Measurements from ENCODE around the gene HDX. TPM values are rescaled to one million over a fixed set of nuclear protein-coding genes. Genes with fewer than 3 reads are reported as not detected.

The HDX gene
- total and polyA plus RNA-seq, 2 experiments from 2014 or later, result 15.3 to 16.3 TPM

DNA sequence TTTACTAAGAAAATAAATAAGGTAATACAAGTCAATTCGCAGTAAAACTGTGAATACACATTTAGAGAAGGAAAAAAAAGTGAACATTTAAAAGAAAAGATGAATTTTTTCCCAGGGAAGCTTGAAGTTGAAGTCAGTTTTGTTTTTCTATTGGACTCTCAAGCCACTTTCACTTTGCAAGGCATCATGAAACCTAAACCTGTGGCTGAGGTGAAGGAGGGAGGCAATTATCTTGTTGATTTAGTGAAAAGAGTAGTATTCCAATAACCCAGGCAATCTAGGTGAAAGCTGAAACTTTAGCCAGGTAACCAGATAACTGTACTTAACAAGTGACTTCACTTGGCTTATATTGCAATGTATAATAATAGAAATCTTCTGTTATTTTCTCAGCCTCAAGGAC is 138.6 kb downstream of the HDX start:
- no peak overlapping the region for H3K4me3 Mint-ChIP-seq
- peak overlapping the region; percentile 72 for H3K27ac Mint-ChIP-seq
- H3K4me1 Mint-ChIP-seq, result peaks cover 14% of the 10 kb centered on the region; the same call in 2 of the 3 replicates
- Histone ChIP-seq H4K20me1 (replicated peaks; ENCODE audit: insufficient read depth) (no peaks in the 10 kb centered on the region), H3K4me2 (0 out of 2 replicates have a peak overlapping the region, but pooled peaks have one; percentile 36), H3K36me3 (ENCODE audit: insufficient read depth) (no peaks in the 10 kb centered on the region), H3K4me1 (ENCODE audit: insufficient read depth) (peaks cover 17% of the 10 kb centered on the region), H2AFZ (no peak overlapping the region), H3K9me2 (ENCODE audit: insufficient read depth) (no peaks in the 10 kb centered on the region), H3K27ac (ENCODE audit: low read depth) (0 out of 2 replicates have a peak overlapping the region, but pooled peaks have one; percentile 62), H3F3A (replicated peaks; ENCODE audit: low read depth) (no peaks in the 10 kb centered on the region), H3K79me2 (replicated peaks; ENCODE audit: insufficient read depth) (no peaks in the 10 kb centered on the region), H3K4me3 (no peak overlapping the region), H3K27me3 (ENCODE audit: insufficient read depth) (no peaks in the 10 kb centered on the region)
- H3K36me3 Mint-ChIP-seq (ENCODE audit: low read depth), result peaks cover 5% of the 10 kb centered on the region; the same call in 1 of the 3 replicates
- H3K9me3 Mint-ChIP-seq, result peaks cover 6% of the 10 kb centered on the region; the same call in 2 of the 3 replicates
- peak; percentile 25 for DNase-seq (ENCODE audit: low spot score)
- H3K27me3 Mint-ChIP-seq (ENCODE audit: insufficient read depth, low read depth, poor library complexity), result no peaks in the 10 kb centered on the region
- TF ChIP-seq ZNF331 (CRISPR knock-in tag; IDR thresholded peaks at IDR 0.05; ENCODE audit: low read depth) (no peak), JUNB (IDR thresholded peaks at IDR 0.05; ENCODE audit: unreplicated experiment) (no peak), CREB1 (CRISPR knock-in tag; IDR thresholded peaks at IDR 0.05; ENCODE audit: low read depth) (no peak), POLR2AphosphoS5 (IDR thresholded peaks at IDR 0.05; ENCODE audit: low read depth) (no peak), NANOG (IDR thresholded peaks at IDR 0.05; ENCODE audit: borderline replicate concordance) (no peak), EZH2 (IDR thresholded peaks at IDR 0.05; ENCODE audit: low read depth, unreplicated experiment) (no peak), STAT1 (IDR thresholded peaks at IDR 0.05; ENCODE audit: unreplicated experiment) (no peak), EZH2phosphoT487 (IDR thresholded peaks at IDR 0.05; ENCODE audit: unreplicated experiment) (no peak), ZNF114 (CRISPR knock-in tag; IDR thresholded peaks at IDR 0.05) (no peak)
- TF ChIP-seq, protein P1, sequence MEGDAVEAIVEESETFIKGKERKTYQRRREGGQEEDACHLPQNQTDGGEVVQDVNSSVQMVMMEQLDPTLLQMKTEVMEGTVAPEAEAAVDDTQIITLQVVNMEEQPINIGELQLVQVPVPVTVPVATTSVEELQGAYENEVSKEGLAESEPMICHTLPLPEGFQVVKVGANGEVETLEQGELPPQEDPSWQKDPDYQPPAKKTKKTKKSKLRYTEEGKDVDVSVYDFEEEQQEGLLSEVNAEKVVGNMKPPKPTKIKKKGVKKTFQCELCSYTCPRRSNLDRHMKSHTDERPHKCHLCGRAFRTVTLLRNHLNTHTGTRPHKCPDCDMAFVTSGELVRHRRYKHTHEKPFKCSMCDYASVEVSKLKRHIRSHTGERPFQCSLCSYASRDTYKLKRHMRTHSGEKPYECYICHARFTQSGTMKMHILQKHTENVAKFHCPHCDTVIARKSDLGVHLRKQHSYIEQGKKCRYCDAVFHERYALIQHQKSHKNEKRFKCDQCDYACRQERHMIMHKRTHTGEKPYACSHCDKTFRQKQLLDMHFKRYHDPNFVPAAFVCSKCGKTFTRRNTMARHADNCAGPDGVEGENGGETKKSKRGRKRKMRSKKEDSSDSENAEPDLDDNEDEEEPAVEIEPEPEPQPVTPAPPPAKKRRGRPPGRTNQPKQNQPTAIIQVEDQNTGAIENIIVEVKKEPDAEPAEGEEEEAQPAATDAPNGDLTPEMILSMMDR (conservative IDR thresholded peaks at IDR 0.05; ENCODE audit: low read depth in 2 of 2), result no peak
- TF ChIP-seq, protein P2, sequence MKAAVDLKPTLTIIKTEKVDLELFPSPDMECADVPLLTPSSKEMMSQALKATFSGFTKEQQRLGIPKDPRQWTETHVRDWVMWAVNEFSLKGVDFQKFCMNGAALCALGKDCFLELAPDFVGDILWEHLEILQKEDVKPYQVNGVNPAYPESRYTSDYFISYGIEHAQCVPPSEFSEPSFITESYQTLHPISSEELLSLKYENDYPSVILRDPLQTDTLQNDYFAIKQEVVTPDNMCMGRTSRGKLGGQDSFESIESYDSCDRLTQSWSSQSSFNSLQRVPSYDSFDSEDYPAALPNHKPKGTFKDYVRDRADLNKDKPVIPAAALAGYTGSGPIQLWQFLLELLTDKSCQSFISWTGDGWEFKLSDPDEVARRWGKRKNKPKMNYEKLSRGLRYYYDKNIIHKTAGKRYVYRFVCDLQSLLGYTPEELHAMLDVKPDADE (IDR thresholded peaks at IDR 0.05), result no peak
- TF ChIP-seq, protein P3, sequence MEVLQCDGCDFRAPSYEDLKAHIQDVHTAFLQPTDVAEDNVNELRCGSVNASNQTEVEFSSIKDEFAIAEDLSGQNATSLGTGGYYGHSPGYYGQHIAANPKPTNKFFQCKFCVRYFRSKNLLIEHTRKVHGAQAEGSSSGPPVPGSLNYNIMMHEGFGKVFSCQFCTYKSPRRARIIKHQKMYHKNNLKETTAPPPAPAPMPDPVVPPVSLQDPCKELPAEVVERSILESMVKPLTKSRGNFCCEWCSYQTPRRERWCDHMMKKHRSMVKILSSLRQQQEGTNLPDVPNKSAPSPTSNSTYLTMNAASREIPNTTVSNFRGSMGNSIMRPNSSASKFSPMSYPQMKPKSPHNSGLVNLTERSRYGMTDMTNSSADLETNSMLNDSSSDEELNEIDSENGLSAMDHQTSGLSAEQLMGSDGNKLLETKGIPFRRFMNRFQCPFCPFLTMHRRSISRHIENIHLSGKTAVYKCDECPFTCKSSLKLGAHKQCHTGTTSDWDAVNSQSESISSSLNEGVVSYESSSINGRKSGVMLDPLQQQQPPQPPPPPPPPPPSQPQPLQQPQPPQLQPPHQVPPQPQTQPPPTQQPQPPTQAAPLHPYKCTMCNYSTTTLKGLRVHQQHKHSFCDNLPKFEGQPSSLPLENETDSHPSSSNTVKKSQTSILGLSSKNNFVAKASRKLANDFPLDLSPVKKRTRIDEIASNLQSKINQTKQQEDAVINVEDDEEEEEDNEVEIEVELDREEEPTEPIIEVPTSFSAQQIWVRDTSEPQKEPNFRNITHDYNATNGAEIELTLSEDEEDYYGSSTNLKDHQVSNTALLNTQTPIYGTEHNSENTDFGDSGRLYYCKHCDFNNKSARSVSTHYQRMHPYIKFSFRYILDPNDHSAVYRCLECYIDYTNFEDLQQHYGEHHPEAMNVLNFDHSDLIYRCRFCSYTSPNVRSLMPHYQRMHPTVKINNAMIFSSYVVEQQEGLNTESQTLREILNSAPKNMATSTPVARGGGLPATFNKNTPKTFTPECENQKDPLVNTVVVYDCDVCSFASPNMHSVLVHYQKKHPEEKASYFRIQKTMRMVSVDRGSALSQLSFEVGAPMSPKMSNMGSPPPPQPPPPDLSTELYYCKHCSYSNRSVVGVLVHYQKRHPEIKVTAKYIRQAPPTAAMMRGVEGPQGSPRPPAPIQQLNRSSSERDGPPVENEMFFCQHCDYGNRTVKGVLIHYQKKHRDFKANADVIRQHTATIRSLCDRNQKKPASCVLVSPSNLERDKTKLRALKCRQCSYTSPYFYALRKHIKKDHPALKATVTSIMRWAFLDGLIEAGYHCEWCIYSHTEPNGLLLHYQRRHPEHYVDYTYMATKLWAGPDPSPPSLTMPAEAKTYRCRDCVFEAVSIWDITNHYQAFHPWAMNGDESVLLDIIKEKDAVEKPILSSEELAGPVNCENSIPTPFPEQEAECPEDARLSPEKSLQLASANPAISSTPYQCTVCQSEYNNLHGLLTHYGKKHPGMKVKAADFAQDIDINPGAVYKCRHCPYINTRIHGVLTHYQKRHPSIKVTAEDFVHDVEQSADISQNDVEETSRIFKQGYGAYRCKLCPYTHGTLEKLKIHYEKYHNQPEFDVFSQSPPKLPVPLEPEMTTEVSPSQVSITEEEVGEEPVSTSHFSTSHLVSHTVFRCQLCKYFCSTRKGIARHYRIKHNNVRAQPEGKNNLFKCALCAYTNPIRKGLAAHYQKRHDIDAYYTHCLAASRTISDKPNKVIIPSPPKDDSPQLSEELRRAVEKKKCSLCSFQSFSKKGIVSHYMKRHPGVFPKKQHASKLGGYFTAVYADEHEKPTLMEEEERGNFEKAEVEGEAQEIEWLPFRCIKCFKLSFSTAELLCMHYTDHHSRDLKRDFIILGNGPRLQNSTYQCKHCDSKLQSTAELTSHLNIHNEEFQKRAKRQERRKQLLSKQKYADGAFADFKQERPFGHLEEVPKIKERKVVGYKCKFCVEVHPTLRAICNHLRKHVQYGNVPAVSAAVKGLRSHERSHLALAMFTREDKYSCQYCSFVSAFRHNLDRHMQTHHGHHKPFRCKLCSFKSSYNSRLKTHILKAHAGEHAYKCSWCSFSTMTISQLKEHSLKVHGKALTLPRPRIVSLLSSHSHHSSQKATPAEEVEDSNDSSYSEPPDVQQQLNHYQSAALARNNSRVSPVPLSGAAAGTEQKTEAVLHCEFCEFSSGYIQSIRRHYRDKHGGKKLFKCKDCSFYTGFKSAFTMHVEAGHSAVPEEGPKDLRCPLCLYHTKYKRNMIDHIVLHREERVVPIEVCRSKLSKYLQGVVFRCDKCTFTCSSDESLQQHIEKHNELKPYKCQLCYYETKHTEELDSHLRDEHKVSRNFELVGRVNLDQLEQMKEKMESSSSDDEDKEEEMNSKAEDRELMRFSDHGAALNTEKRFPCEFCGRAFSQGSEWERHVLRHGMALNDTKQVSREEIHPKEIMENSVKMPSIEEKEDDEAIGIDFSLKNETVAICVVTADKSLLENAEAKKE (CRISPR knock-in tag; IDR thresholded peaks at IDR 0.05), result no peak
- TF ChIP-seq, protein P4, sequence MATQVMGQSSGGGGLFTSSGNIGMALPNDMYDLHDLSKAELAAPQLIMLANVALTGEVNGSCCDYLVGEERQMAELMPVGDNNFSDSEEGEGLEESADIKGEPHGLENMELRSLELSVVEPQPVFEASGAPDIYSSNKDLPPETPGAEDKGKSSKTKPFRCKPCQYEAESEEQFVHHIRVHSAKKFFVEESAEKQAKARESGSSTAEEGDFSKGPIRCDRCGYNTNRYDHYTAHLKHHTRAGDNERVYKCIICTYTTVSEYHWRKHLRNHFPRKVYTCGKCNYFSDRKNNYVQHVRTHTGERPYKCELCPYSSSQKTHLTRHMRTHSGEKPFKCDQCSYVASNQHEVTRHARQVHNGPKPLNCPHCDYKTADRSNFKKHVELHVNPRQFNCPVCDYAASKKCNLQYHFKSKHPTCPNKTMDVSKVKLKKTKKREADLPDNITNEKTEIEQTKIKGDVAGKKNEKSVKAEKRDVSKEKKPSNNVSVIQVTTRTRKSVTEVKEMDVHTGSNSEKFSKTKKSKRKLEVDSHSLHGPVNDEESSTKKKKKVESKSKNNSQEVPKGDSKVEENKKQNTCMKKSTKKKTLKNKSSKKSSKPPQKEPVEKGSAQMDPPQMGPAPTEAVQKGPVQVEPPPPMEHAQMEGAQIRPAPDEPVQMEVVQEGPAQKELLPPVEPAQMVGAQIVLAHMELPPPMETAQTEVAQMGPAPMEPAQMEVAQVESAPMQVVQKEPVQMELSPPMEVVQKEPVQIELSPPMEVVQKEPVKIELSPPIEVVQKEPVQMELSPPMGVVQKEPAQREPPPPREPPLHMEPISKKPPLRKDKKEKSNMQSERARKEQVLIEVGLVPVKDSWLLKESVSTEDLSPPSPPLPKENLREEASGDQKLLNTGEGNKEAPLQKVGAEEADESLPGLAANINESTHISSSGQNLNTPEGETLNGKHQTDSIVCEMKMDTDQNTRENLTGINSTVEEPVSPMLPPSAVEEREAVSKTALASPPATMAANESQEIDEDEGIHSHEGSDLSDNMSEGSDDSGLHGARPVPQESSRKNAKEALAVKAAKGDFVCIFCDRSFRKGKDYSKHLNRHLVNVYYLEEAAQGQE (IDR thresholded peaks at IDR 0.05; ENCODE audit: unreplicated experiment), result no peak
- ATAC-seq, result peak; percentile 35; the same call in 1 of the 3 replicates
